Vagina (tissue), 2 donors: ENCODE data around the gene ARHGEF17. TPM values are rescaled to one million over a fixed set of nuclear protein-coding genes. Genes with fewer than 3 reads are reported as not detected.

Source experiments
- DNase-seq, 2 donors: peaks; one replicate each; pipeline ENCODE4 v3.0.0-alpha.2; 2017; ENCODE audit errors: extremely low spot score in 2 of 2
- H3K27ac ChIP-seq: fragments of 200-600 bp; sonication (generic); one replicate; pipeline ENCODE4 v1.5.1; 2019
- H3K27me3 ChIP-seq: fragments of 200-600 bp; sonication (generic); one replicate; pipeline ENCODE4 v1.5.1; 2019
- H3K36me3 ChIP-seq, 2 donors: fragments of 200-600 bp; sonication (generic); one replicate each; pipeline ENCODE4 v1.5.1; 2017 to 2019
- H3K4me1 ChIP-seq: fragments of 200-600 bp; sonication (generic); one replicate; pipeline ENCODE4 v1.5.1; 2019
- H3K4me3 ChIP-seq, 2 donors: fragments of 200-600 bp; sonication (generic); 1 replicate in 1 of 2; 2 replicates in 1 of 2; pipeline ENCODE4 v1.5.1; 2016 to 2019
- H3K9me3 ChIP-seq: fragments of 200-600 bp; sonication (generic); one replicate; pipeline ENCODE4 v1.5.1; 2019
- CTCF ChIP-seq, 3 experiments: fragments of 450-650 bp in 2 of 3; fragments of 200-600 bp in 1 of 3; sonication (generic) in 1 of 3; IDR thresholded peaks; one replicate each; pipeline ENCODE4 v1.5.1; 2017 to 2019; ENCODE audit warnings: antibody characterized with exemption in 3 of 3, mild to moderate bottlenecking in 2 of 3, moderate library complexity in 2 of 3
- POLR2A ChIP-seq, 2 donors: fragments of 450-650 bp; IDR thresholded peaks; one replicate each; pipeline ENCODE4 v1.6.1; 2017; ENCODE audit warnings: antibody characterized with exemption in 2 of 2, mild to moderate bottlenecking in 2 of 2, moderate library complexity in 2 of 2
- POLR2AphosphoS5 ChIP-seq, 2 donors: sonication (generic); formaldehyde crosslinking; IDR thresholded peaks; one replicate each; pipeline ENCODE4 v1.9.0; 2017; ENCODE audit warnings: antibody characterized with exemption in 2 of 2, mild to moderate bottlenecking in 2 of 2, low read depth in 1 of 2; ENCODE audit not compliant: insufficient read depth in 1 of 2
- intact Hi-C: fragments of 100-400 bp; cut with DNase I; formaldehyde crosslinking; loops from one replicate; pipeline ENCODE4 v1.15.1; 2023
- total RNA-seq: library from RNA; depleted of rRNA; stranded (reverse); fragments of >200 nt; gene quantifications from one replicate; pipeline ENCODE4 v1.2.3, GENCODE V29; 2016

The ARHGEF17 gene
- total RNA-seq, 1 donor from 2014 or later, result 32.9 TPM

- no peaks in the 10 kb centered on the region for H3K4me1 ChIP-seq
- H3K27ac ChIP-seq, result no peak overlapping the region
- no peak for TF ChIP-seq POLR2AphosphoS5 (IDR thresholded peaks at IDR 0.05; ENCODE audit: insufficient read depth in 1 of 2, low read depth in 1 of 2)
- no peaks in the 10 kb centered on the region for H3K27me3 ChIP-seq
- H3K9me3 ChIP-seq, result no peaks in the 10 kb centered on the region
- intact Hi-C loops, result no loop called here
- peaks cover 0 to 66% of the 10 kb centered on the region in 2 donors for H3K36me3 ChIP-seq
- no peak overlapping the region for H3K4me3 ChIP-seq
- no peak for DNase-seq
Measured at GRCh38 chr11:73361953-73362776, 54.1 kb downstream of the ARHGEF17 start.

- intact Hi-C loops, result no loop called here
- no peak overlapping the region for H3K4me3 ChIP-seq
- TF ChIP-seq POLR2AphosphoS5 (IDR thresholded peaks at IDR 0.05; ENCODE audit: insufficient read depth in 1 of 2, low read depth in 1 of 2), result no peak
- TF ChIP-seq POLR2A (IDR thresholded peaks at IDR 0.05), result no peak
- no peak for TF ChIP-seq CTCF (IDR thresholded peaks at IDR 0.05)
- H3K27ac ChIP-seq, result no peak overlapping the region
- H3K27me3 ChIP-seq, result no peaks in the 10 kb centered on the region
- peaks cover 0 to 66% of the 10 kb centered on the region in 2 donors for H3K36me3 ChIP-seq
- no peak for DNase-seq
- H3K9me3 ChIP-seq, result no peaks in the 10 kb centered on the region
- no peaks in the 10 kb centered on the region for H3K4me1 ChIP-seq
Measured at GRCh38 chr11:73363147-73363546, 55.1 kb downstream of the ARHGEF17 start.

- TF ChIP-seq POLR2AphosphoS5 (IDR thresholded peaks at IDR 0.05; ENCODE audit: insufficient read depth in 1 of 2, low read depth in 1 of 2) (no peak), POLR2A (IDR thresholded peaks at IDR 0.05) (no peak), CTCF (IDR thresholded peaks at IDR 0.05) (no peak)
- H3K4me3 ChIP-seq, result no peak overlapping the region
- H3K27ac ChIP-seq, result no peak overlapping the region
- H3K9me3 ChIP-seq, result no peaks in the 10 kb centered on the region
- H3K27me3 ChIP-seq, result no peaks in the 10 kb centered on the region
- peaks cover 0 to 56% of the 10 kb centered on the region in 2 donors for H3K36me3 ChIP-seq
- intact Hi-C loops, result no loop called here
- no peak for DNase-seq
- no peaks in the 10 kb centered on the region for H3K4me1 ChIP-seq
Measured at GRCh38 chr11:73365352-73366264, 57.5 kb downstream of the ARHGEF17 start.

GRCh38 chr11:73366265-73366610 lies 58.2 kb downstream of the ARHGEF17 start:
- Histone ChIP-seq H3K27me3 (no peaks in the 10 kb centered on the region), H3K36me3 (peaks cover 0 to 49% of the 10 kb centered on the region in 2 donors), H3K4me3 (no peak overlapping the region), H3K9me3 (no peaks in the 10 kb centered on the region), H3K27ac (no peak overlapping the region), H3K4me1 (no peaks in the 10 kb centered on the region)
- DNase-seq, result no peak
- no peak for TF ChIP-seq POLR2AphosphoS5 (IDR thresholded peaks at IDR 0.05; ENCODE audit: insufficient read depth in 1 of 2, low read depth in 1 of 2)
- no peak for TF ChIP-seq POLR2A (IDR thresholded peaks at IDR 0.05)
- TF ChIP-seq CTCF (IDR thresholded peaks at IDR 0.05), result no peak
- intact Hi-C loops, result no loop called here

GRCh38 chr11:73366953-73367352 lies 58.9 kb downstream of the ARHGEF17 start:
- Histone ChIP-seq H3K27ac (no peak overlapping the region), H3K9me3 (no peaks in the 10 kb centered on the region), H3K27me3 (no peaks in the 10 kb centered on the region), H3K36me3 (peaks cover 0 to 42% of the 10 kb centered on the region in 2 donors), H3K4me1 (no peaks in the 10 kb centered on the region), H3K4me3 (no peak overlapping the region)
- no peak for TF ChIP-seq POLR2A (IDR thresholded peaks at IDR 0.05)
- no peak for TF ChIP-seq POLR2AphosphoS5 (IDR thresholded peaks at IDR 0.05; ENCODE audit: insufficient read depth in 1 of 2, low read depth in 1 of 2)
- intact Hi-C loops, result no loop called here
- no peak for DNase-seq
